Activated CD4-positive, alpha-beta T cell treated with anti-CD3 and anti-CD28 coated beads for 1 hour (primary cell): ENCODE data around the gene PNMA8C.
"Not testable (repeated sequence)": the region's sequence is repeated elsewhere in the genome, so short reads cannot be mapped to it uniquely, and the experiment has no call there.

Experiments used
- DNase-seq: peaks from one replicate; pipeline ENCODE4 v3.0.0-alpha.2; 2020

Gene PNMA8C

DNA sequence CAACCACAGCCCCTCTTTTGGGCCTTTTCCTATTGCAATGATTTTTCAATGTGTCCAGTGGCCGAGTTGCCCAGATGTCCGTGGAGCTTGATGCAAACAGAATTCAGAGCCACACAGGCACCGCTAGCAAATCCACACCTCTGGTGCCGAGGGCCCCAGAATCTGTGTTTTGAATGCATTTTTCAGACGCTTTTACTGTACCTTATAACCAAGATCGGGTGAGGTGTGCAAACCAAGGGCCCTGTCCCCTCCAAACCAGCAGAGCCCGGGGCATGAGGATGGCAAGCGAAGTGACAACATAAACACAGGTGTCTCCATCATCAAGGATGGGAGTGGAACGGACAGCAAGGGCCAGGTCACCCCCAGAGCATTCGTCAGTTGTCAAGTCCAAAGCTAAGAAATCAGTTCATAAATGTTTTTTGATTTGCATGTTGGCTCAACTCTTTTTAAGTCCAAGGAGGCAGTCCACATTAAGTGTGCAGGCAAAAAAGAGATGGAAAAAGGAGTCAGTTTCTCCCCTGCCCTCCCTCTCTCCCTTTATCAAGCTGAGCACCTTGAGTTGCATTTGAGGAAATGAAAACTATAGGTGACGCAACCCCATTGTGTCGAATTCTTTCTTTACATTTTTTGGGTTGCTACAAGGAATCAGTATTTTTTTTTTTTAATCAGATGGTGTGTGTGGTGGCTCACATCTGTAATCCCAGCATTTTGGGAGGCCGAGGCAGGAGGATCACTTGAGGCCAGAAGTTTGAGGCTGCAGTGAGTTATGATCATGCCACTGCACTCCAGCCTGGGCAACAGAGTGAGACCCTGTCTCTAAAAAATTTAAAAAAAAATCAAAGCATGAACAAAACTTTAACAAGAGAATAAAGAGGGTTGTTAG is 18.3 kb downstream of the PNMA8C start:
- no peak for DNase-seq

DNA sequence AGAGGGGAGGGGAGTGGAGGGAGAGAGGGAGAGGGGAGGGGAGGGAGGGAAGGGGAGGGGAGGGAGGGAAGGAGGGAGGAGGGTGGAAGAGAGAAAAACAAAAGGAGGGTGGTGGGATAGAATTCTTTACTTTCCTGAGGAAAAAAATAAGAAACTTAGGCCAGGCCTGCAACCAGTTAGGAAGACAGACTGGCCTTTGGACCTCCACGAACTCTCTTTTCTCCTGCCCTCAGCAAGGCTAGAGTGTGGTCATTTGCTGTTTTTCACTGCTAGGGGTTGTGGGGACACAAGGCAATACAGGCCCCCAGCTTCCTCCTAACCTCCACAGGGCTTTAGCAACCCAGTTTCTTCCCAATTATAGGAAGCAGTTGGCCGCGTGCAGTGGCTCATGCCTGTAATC is 19.5 kb downstream of the PNMA8C start:
- no peak for DNase-seq

DNA sequence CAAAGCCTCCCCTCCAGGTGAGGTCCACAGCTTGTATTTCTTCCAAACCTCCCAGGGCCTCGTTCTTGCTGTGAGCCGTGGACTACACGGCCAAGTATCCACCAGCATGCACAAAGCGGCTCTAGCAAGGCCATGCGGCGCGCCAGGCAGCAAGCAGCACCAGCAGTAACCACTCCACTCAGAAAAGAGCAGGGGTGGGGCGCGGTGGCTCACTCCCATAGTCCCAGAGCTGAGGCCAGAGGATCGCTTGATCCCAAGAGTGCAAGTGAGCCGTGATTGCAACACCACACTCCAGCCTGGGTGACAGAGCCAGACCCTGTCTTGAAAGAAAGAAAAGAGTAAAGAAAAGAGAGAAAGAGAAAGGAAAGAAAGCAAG is 20.1 kb downstream of the PNMA8C start:
- no peak for DNase-seq

DNA sequence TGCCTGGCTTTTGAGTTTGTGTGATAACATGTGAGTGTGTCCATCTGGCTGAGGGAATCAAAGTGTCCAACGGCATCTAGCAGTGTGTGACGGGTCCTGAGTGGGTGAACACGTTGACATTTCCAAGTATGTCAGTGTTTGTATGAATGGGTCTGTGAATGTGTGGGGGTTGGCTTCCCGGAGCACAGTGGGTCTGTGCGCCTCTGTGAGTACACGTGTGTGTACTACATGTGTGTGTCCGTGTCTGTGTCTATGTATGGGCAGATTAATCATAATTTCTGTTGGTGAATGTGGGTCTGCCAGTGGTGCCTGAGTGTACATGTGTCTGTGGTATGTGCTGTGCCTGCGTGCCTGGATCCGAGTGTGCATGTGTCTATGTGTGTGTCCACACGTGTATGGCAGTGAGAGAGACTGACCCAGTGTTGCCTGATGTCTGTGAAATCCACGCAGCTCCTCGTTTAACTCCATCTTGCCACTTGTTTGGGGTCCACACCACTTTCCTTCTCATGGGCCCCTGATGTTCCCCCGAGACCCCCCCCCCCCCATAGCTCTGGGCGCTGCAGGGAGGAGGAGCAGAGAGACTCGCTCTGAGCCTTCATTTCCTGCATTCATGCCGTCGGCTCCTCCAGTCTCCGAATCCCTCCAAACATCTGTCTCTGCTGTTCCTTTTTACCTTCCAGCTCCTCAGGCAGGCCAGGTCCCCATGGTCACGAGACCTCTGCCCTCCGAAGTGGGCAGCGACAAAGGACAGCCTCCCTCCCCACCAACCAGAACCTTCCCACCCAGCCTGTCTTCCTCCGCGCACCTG is 20.7 kb downstream of the PNMA8C start:
- no peak for DNase-seq

DNA sequence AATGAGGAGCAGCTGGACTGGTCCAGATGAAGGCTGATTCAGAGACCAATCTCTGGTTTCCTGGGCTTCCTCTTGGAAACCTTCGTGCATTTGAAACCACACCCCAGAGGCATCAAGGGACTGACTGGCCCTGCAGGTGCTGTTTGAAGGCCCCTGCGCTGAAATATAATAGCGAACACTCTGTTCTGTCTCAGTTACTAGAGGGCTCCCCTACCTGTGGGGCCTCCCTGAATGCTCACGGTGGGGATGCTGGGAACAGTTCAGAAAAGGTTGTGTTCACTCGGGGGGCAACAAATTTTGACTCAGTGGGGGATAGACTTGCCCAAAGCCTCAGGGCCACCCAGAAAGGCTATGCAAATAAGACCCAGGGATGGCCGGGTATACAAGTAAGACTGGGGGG is 21.8 kb downstream of the PNMA8C start:
- no peak for DNase-seq

DNA sequence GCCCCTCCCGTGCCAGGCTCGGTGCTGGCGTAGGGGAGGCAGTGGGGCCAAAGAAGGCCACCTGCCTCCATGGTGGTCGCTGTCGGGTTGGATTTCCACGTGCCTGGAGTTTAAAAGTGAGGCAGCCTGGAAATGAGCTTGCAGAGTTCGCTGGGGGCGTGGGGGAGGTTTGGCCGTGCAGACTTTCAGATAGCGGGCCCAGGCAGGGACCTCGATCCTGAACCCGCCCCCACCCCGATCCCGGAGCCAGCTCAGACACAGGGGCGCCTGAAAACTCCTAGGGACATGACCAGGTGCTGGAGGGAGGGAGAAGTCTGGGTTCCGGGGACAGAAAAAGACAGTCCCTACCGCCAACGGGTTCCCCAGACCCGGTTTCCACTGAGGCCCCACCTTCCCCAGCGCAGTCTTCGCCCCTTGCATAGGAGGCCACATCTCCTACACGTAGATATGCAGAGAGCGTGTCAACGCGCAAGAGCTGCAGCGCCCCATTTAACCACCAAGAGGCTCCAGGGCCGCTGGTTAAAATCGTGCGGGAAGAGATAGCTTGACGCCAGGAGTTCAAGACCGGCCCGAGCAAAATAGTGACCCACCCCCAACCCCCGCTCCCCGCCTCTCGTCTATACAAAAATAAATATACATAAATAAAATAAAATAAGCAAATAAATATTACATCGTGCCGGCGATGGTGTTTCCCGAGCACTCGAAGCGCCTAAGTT is 23.8 kb downstream of the PNMA8C start:
- DNase-seq, result no peak

DNA sequence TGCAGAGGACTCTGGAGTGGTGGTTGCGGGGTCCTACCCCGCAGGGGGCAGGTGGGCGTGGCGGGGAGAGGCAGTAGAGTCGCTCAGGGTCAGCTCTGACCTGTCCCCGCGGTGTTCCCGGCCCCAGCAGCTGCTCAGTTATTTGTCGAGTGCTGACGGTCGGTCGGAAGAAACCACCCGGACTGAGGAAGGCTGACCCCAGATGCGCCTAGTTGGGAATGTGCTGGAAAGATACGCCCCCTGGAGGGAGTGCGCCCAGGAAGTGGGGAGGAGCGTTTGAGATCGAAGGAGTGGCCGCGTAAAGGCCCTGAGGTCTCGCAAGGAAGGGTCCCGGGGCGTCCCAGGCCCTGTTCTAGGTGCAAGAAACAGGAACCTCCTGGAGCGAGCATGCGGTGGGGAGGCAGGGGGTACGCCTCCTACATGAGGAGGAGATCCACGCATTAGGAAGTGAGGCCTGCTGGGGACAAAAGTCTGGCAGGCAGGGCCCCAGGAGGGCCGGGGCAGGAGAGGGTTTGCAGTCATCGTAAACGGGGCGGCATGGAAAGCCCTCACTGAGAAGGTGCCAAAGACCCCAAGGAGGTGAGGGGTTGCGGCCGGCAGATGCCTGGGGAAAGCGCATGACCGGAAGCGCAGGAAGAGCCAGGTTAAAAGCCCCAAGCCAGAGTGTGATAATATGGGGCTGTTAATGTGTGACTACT is 24.5 kb downstream of the PNMA8C start:
- no peak for DNase-seq

DNA sequence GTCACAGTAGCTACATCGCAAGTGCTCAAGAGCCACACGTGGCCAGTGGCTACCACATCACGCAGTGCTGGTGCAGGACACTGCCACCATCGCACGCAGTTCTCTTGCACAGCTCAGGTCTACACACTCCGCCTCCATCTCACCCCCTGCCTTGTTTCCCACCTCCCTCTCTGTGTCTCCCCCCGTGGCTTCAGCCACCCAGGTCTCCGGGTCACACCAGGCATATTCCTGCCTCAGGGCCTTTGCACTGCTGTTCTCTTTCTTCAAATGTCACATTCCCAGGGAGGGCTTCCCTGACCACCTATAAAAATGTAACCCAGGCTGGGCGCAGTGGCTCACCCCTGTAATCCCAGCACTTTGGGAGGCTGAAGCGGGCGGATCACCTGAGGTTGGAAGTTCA is 26.0 kb downstream of the PNMA8C start:
- DNase-seq, result no peak

DNA sequence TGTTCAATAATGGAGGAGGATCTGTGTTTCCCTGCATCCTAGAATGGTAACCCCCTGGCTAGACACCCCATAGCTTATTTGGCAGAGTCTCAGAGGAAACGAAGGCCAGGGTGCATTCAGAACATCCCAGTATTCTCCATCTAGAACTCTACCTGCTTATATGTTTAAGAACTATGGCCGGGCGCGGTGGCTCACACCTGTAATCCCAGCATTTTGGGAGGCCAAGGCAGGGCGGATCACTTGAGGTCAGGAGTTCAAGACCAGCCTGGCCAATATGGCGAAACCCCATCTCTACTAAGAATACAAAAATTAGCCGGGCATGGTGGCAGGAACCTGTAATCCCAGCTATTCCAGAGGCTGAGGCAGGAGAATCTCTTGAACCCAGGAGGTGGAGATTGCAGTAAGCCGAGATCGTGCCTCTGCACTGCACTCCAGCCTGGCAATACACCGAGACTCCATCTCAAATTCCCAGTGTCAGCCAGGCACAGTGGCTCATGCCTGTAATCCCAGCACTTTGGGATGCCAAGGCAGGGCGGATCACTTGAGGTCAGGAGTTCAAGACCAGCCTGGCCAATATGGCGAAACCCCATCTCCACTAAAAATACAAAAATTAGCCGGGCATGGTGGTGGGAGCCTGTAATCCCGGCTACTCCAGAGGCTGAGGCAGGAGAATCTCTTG is 30.8 kb downstream of the PNMA8C start:
- DNase-seq, result not testable (repeated sequence)

DNA sequence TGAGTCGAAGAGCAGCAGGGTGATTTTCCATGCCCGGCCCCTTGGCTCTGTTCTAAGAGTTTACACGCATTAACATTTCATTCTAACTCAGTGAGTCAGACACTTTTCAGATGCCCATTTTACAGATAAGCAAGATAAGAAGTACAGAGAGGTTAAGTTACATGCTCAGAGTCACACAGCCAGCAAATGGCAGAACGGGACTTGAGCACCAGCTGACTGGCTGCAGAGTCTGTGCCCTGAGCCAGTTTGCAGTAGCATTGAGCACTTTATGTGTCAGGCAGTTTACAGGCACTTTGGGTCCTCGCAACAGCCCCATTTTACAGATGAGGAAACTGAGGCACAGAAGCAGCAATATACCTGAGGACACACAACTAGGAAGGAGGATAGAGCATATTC is 34.3 kb downstream of the PNMA8C start:
- DNase-seq, result no peak

DNA sequence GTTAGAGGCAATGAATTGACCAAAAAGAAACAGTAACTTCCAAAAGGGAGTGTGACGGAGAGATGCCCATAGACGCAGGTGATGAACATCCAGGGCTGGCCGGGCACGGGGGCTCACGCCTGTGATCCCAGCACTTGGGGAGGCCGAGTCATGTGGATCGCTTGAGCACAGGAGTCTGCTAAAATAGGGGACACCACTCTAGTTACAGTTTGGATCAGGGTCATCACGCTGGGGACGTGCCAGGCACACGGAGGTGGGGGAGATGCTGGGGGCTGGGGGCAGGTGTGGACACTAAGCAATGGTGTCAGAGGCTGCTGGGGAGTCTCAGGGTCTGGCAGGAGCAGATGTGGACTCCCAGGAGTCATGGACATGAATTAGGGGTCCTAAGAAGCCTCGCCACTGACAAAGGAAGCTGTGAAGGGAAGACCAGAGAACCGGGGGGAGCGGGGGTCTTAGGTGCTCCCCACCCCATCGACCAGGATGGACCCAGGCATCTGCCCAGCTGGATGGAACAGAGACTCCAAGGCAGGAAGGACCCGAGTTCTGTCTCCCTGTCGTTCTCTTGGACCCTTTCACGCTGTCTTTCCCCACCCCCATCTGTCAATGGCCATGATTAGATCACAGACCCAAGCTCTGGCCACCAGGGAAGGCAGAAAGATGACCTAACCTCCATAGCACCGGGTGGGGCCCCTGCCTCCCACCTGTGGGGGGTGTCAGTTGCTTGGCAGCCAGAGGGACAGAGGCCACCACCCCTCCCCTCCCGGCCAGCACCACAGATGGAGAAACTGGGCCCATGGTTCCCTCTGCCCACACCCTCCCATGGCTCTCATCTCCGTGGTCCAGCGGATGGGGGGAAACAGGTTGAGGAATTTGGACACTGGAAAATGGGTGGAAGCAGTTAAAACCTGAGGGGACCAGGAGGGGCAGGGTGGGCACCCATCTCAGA is 35.0 kb downstream of the PNMA8C start:
- no peak for DNase-seq

DNA sequence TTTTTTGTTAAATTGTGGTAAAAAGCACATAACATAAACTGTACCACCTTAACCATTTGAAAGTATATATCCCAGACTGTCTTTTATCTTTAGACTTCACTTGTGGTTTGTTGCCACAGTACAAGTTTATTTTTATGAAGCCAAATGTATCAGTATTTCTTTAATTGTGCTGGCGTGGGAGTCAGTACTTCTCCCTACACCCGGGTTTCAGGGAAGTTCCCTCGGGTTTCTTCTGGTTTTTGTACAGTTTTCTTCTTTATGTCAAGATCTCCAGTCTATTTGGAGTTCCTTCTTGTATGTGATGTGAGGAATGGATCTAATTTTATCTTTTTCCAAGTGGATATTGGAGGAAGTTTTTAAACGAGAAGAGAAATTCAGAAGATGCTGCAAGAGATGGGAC is 35.9 kb downstream of the PNMA8C start:
- DNase-seq, result no peak

DNA sequence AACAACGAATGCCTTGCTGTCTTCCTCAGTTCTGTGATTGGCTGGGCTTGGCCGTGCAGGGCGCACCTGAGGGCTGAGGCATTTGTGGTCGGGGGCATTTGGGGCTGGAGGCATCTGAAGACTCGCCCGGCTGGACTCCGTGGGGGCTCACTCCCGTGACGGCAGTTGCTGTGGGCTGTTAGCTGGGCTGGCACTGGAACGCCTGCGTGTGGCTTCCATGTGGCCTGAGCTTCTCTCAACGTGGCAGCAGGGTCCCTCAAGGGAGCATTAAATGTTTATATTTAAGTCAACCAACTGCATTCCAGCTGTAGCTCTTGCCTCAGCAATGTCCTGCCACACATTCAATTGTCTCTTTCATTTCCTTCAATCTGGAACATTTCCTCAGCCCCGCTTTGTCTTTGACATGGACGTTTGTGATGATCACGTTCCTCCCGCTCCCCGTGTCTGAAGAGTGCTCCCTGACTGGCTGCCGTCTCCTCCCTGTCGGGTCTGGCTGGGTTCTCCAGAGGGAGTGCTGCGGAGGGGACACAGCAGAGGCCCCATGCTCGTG is 36.4 kb downstream of the PNMA8C start:
- no peak for DNase-seq

DNA sequence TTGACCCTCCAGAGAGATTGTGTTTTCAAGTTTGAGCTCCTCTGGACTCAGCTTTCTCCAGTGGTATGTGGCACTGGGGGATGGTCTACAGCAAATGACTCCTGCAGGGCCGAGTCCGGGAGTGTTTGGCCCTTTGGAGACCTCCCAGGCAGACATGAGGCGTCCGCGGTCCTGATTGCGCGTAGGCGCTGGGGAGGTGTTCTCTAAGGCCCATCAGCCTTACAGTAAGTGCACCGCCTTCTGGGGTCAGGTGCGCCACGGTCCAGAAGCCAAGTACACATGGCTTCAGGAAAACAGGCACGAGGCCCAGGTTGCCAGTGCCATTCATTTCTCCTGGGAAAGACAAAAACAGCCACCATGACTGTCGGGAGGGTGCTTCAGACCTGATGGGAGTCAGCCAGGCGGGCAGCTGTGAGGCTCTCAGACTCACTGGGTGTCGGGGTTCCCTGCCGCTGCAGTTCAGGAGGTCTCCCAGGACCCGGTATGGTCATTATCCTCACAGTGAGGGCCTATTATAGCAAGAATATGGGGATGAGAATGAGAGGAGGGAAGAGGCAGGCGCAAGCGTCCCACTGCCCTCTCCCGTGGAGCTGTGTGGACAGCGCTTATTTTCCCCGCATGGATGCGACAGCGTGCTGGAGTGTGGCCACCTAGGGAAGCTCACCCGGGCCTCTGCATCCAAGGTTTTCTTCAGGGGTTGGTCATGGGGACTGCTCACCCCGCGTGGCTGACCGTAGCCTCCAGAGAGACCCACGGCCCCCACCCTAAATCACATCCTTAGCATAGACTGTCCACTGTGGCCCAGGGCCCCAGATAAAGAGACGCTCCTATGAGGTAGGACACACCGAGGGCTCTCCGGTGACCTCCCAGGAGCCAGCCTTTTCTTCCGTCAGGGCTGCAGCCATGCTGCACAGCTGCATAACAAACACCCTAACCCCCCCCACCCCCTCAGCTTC is 37.2 kb downstream of the PNMA8C start:
- DNase-seq, result no peak

DNA sequence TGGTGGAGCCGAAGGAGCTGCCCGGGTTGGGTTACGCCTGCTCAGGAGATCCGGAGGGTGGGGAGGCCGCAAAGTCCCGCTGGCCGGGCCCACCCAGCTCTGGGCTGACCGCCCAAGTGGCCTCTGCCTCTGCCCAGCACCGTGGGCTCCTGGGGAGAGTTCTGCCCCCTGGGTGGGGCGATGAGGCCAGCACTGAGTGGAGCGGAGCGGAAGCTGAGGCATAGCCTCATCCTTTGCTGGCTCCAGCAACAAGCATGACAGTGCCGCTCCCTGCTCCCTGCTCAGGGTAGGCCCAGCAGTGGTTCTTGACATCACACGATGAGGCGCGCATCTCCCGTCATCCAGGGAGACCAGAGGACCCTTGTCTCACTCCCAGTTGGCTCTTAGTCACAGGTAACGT is 37.9 kb downstream of the PNMA8C start:
- no peak for DNase-seq

DNA sequence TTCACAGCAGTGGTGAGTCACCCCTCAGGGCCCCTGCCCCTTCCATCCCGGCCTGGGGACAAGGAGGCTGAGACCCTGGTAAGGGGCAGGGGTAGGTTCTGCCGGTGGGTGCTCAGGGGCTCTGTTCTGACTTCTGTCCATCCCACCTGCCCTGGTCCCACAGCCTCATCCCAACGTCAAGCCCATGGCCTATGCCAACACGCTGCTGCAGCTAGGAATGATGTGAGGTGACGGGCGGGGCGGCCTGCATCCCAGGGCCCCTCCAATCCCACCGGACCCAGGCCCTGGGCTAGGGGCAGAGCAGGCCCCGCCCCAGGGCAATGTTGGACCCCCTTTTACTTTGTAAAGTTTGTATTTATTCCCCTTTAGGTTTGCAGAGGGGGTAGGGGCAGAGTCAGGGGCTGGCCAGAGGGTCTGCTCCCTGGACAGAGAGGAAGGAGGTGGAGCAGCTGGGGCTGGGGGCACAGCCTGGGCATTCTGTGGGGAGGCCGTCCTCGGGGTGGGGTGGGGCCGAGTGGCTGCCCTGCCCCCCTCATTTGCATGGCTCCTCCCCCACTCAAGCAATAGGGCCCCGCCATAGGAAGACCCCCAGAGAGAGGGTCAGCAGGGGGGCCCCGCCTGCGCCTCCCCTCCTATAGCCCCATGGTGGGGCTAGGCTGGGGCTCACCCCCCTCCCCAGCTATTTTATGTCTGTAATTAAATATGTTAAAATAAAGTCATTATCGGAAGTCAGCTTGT is 38.4 kb downstream of the PNMA8C start:
- no peak for DNase-seq

DNA sequence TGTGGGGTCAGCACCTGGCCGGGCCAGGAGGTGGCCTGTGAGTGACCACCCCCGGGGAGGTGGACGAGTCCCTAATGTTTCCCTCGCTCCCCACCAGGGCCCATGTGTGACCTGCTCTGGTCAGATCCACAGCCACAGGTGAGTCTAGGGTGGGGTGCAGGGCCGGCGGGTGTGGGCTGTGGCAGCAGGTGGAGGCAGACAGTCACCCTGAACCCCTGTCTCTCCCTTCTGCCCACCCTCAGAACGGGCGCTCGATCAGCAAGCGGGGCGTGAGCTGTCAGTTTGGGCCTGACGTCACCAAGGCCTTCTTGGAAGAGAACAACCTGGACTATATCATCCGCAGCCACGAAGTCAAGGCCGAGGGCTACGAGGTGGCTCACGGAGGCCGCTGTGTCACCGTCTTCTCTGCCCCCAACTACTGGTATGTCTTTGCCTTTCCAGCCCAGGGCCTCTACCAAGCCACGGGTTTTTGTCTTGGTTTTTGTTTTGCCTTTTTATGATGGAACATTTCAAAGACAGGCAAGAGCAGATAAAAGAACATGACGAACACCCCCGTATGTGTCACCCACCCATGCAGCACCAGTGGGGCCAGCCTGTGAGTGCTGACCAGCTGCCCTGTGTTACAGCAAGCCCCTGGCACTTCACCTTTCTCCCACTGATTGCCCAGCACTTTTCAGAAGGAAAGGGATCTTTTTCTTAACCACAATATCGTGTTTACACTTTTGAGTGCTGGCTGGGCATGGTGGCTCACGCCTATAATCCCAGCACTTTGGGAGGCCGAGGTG is 40.2 kb downstream of the PNMA8C start:
- no peak for DNase-seq

DNA sequence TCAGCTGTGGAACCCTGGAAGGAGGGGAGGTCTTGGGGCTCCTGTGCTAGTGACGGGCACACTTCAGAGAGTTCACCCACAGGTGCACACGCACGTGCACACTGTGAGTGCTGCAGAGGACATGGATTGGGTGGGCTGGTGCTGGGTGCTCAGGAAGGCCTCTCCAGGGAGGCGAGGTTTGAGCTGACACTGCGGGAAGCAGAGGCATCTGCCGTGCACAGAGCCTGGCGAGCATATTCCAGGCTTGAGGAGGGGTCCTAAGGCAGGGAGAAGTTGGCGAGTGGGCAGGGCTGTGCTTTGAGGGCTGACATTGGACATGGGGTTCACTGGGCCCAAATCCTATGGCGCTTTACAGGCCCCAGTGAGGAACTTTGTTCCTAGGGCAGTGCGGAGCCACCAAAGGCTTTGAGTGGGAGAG is 41.0 kb downstream of the PNMA8C start:
- no peak for DNase-seq
